T follicular helper cell (primary cell): ENCODE results near the gene ZNF48.
A peak's percentile ranks its signal among the peaks of the same experiment; 100 is the strongest.
"Not testable (repeated sequence)": the region's sequence is repeated elsewhere in the genome, so short reads cannot be mapped to it uniquely, and the experiment has no call there.

Source experiments
- DNase-seq: peaks from one replicate; pipeline ENCODE4 v3.0.0-alpha.2; 2020; ENCODE audit warnings: low read depth

The ZNF48 gene

DNA sequence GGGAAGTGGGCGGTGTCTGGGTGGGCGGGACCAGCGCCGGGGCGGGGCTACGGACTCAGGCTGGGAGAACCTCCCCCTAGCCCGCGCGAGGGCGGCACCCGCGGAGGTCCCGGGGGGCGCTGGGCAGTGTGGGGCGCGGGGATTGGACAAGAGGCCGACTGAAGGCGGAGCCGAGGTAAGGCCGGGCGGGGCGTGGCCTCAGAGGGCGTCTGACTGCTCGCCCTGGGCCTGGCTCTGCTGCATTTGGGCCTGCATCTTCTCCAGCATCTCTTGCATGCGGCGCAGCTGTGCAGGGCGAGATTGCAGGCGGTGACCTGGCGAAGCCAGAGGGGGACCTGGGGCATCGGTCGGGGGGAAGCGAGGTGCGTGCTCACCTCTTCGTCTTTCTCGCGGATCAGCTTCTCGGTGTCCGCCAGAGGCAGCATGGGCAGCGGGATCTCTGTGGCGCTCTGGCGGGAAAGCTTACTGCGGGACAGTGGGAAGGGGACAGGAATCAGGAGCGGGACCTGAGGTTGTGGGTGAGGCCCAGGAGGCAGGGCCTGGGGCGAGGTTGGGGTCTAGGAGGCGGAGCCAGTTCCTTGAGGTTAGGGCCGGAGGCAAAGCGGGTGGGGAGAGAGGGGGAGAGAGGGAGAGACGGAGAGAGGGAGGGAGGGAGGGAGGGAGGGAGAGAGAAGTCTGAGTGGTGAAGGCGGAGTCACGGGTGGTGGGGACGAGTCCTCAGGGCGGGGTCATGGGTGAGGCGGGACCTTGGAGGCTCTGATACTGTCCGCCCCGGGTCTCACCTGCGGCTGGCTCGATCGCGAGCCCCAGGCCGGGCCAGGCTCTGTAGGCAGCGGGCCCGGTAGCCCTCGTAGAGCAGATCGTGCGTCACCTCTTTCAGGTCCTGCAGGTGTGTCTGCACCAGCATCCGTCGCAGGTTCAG lies 16.7 kb upstream of the ZNF48 start:
- peak; percentile 99 for DNase-seq

DNA sequence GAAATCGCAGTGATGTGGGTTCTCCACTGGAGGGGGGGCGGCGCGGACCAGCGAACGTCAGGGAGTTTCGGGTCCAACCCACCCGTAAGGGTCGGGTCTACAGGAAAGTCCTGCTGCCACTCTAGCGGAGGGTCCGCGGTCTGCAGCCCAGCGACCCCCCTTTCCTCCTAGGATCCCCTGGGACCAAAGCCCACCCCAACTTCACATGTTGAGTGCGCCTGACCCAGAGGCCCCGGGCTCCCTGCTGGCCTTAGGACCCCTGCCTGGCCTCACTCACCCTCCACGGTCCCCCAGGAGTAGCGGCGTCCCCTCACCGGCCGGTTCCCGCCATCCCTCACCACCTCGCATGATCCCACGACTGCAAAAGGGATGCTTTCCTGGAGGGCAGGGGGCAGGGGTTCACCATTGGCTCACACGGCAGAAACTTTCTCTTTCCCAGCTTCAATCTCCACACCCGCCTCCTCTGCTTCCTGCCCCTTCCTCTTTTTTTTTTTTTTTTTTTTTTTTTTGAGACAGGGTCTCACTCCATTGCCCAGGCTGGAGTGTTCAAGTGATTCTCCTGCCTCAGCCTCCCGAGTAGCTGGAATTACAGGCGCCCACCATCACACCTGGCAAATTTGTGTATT lies 15.9 kb upstream of the ZNF48 start:
- DNase-seq, result no peak

DNA sequence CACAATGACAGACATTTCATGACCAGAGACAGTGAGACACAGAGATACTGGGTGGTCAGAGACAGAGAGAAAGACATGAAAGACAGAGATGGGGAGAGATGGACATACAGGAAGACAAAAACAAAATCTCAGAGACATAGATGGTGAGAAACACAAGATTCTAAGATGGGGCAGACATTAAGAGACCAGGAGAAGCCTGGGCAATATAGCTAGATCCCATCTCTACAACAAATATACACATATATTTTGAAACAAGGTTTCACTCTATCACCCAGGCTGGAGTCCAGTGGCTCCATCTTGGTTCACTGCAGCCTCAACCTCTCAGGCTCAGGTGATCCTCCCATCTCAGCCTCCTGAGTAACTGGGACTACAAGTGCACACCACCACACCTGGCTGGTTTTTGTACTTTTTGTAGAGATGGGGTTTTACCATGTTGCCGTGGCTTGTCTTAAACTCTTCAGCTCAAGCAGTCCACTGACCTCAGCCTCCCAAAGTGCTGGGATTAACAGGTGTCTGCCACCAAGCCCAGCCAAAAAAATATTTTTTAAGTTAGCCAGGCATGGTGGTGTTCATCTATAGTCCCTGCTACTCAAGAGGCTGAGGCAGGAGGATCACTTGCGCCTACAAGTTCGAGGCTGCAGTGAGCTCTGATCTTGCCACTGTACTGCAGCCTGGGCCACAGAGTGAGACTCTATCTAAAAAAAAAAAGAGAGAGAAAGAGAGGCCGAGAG lies 15.0 kb upstream of the ZNF48 start:
- no peak for DNase-seq

DNA sequence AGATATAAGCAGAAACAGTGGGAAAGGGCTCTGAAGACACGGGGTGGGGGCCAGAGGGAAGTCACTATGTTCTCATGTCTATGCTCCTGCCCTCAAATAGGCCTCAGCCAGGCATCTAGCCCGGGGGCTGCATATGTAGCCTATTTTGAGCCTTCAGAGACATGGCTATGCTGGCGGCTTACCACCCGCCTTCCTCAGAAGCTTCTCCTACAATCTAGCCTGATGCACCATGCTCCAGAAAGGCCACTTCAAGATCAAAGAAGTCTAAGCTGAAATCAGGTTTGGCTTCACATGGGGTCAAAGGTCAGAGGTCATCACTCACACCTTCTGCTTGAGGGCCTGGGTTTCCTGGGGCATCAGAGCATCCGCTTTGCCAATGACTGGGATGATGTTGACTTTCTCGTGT lies 14.4 kb upstream of the ZNF48 start:
- no peak for DNase-seq

DNA sequence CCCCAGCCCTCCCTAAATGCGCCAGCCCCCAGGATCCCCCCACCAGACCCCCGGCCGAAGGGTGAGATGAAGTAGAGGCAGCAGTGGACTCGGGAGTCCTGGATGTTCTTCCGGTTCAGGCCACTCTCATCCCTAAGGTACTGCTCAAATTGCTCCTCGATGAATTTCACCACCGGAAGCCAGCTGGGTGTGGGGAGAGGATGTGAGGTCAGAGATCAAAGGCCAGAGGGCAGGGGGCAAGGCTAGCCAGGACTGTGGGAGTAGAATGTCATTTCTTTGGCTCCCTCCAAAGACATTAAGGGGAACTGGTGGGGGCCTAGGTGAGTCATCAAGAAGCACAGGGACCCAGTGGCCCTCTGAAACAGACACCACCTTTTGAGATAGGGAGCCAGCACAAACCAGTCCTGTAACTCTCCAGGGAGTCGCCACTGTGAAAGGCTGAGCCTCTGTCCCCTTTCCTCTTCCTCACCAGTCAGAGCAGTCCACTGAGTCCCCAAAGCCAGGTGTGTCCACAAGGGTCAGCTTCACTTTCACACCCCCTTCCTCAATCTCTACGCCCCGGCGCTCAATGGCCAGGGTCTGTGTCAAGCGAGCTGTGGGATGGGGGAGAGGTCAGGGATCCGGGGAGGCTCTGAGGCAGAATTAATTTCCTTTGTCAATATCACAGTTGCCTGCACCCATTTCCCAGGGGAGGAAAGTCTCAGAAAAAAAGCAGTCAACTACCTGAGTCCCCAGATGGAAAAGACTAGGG lies 13.8 kb upstream of the ZNF48 start:
- no peak for DNase-seq

DNA sequence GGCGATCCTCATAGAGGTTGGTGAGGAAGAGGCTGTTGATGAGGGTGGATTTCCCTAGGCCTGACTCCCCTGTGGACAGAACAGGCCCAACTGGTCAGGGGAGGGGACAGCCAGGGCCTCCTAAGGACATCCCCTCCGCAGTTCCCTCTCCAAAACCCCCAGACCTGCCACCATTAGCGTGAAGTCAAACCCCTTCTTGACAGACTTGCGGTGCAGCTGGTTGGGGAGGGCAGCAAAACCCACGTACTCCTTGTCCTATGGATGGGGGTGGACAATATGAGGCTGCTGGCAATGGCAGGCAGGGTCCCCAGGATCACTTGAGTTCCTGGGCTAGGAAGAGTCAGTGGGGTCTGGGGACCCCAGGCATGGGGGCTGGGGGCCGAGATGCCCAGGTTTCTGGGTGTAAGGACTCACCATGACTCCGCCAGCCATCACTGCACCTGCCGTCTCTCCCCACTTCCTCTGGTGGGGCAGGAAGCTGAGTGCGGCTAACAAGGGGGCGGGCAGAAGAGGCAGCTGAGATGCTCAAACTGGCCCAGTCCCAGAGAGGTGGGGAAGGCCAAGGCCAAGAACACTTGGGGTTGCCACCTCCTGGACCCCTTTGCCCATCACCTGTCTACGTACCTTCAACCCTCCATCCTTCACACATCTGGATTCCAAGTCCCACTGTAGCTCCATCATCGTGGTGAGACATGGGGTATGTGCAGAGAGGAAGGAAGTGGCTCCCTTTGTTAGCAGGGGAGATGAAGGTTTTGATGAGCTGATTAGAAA lies 12.9 kb upstream of the ZNF48 start, which contains the start of gene SEPTIN1:
SEPTIN1 (minus strand) TSS at position 451 of the 771 bp plus-strand sequence; CDS start at position 432, 19 bp downstream.
- peak; percentile 61 for DNase-seq

DNA sequence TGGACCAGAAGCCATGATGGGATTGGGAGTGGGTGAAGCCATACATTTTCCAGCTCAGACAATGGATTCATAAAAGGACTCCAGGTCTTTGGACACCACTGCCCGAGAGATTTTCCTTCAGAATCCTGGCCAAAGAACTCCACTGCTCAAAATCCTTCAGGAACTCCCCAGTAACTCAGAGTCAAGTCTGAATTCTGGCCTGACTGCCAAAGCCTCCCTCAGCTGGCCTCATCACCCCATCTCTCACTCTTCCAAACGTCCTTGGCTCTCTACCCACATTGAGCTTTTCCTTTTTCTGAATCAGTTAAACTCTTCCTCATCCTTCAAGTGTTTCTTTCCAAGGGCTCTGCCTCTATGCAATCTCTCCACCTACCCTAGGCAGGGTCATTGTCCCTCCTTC lies 11.7 kb upstream of the ZNF48 start:
- no peak for DNase-seq

DNA sequence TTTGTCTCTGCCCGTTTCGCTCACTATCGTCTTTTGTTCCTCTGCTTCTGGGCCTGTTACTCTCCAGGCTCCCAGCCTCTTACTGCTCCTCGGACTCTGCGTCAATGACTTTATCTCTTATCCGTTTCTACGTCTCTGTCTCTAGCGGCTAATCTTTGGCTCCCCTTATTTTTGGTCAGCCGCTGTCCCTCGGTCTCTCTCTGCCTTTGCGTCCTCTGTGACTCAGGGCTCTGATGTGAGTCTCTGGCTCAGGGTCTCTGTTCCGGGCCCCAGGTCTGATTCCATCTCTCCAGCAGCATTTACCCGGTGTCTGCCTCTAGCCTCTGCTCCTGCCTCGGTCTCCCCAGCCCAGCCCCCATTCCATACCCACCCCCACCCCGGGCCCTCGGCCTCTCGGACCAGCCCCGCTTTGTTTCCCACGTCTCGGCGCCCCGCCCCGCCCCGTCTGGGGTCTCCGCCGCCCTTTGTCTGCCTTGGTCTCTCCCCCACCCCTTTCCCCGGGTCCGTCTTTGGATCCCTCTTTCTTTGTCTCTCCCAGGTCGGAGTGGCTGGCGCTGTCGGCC lies 547 bp upstream of the ZNF48 start:
- DNase-seq, result no peak

DNA sequence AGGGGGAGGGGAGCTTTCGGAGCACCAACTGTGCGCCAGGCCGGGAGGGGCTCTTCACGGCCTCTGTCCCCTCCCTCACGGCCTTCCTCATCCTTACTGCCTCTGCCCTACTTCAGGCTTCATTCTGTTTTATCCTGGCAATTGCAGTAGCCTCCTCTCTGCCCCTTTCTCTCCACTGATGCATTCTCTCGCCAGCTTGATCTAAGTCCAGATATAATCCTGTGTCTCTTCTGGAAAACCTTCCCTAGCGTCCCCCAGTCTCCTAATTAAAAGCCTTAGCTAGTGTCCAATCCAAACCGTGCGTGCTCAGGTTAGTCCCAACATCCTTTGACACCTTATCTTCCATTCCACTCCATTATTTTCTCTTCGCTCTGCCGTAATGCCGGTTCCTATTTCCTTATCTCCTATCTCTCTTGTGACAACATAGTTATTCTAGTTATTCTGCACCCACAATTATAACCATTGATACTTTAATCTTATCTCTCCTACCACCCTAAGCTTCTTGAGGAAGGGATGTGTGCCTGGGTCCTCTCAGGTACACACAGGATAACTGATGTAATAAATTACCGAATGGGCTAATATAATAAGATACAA lies 869 bp downstream of the ZNF48 start:
- DNase-seq, result no peak

DNA sequence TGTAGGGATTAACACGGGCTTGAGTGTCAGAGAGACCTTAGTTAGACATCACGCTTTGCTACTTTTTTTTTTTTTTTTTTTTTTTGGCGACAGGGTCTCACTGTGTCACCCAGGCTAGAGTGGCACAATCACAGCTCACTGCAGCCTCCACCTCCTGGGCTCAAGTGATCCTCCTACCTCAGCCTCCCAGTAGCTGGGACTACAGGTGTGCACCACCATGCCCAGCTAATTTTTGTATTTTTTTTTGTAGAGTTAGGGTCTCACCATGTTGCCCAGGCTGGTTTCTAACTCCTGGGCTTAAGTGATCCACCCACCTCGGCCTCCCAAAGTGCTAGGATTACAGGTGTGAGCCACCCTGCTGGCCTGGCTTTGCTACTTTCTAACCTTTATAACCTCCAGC lies 1.4 kb downstream of the ZNF48 start:
- DNase-seq, result not testable (repeated sequence)

DNA sequence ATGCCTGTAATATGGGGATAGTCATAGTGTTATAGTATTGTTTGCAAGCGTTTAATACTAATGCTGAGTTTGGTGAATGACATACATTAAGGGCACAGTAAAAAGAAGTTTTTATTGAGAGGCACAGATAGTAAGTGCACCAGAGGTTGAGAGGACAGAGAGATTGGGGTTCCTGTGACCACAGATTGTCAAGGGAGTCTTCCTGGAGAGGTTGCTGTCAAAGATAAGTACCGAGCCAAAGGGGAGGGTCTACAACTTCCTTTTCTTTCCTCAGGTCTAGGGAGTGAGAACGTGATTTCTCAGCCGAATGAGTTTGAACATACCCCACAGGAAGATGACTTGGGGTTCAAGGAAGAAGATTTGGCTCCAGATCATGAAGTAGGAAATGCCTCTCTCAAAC lies 1.8 kb downstream of the ZNF48 start:
- no peak for DNase-seq

DNA sequence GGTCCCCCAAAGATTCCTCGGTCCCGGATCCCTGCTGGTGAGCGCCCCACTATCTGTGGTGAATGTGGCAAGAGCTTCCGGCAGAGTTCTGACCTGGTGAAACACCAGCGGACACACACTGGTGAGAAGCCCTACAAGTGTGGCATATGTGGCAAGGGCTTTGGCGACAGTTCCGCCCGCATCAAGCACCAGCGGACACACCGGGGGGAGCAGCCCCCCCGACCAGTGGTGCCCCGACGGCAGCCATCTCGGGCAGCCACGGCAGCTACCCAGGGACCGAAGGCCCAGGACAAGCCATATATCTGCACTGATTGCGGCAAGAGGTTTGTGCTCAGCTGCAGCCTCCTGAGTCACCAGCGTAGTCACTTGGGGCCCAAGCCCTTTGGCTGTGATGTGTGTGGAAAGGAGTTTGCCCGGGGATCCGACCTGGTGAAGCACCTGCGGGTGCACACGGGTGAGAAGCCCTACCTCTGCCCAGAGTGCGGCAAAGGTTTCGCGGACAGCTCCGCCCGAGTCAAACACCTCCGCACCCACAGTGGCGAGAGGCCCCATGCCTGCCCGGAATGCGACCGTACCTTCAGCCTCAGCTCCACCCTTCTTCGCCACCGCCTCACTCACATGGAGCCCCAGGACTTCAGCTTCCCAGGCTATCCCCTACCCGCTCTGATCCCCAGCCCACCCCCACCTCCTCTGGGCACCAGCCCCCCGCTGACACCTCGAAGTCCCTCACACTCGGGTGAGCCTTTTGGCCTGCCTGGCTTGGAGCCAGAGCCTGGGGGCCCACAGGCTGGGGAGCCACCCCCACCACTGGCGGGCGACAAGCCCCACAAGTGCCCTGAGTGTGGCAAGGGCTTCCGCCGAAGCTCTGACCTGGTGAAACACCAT lies 2.8 kb downstream of the ZNF48 start:
- DNase-seq, result no peak

DNA sequence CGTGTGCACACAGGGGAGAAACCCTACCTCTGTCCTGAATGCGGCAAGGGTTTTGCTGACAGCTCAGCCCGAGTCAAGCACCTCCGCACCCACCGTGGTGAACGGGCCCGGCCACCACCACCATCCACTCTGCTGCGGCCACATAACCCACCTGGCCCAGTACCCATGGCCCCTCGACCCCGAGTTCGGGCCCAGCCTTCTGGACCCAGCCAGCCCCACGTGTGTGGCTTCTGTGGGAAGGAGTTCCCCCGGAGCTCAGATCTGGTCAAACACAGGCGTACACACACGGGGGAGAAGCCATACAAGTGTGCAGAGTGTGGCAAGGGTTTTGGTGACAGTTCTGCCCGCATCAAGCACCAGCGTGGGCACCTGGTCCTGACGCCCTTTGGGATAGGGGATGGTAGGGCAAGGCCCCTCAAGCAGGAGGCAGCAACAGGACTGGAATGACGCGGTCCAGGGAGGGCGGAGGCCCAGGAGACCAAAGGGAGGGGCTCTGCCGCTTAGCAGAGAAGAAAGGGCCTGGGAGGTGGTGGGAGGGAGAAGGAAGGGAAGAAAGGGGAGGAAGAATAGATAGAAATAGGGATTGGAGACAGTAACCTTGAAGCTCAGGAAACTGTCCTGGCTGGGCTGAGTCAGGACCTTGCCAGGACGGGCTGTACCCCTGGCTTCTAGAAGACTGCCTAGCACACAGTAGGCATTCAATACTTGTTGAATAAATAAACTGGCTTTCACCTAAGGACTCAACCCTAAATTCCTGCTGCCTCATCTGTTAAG lies 3.6 kb downstream of the ZNF48 start:
- DNase-seq, result no peak

DNA sequence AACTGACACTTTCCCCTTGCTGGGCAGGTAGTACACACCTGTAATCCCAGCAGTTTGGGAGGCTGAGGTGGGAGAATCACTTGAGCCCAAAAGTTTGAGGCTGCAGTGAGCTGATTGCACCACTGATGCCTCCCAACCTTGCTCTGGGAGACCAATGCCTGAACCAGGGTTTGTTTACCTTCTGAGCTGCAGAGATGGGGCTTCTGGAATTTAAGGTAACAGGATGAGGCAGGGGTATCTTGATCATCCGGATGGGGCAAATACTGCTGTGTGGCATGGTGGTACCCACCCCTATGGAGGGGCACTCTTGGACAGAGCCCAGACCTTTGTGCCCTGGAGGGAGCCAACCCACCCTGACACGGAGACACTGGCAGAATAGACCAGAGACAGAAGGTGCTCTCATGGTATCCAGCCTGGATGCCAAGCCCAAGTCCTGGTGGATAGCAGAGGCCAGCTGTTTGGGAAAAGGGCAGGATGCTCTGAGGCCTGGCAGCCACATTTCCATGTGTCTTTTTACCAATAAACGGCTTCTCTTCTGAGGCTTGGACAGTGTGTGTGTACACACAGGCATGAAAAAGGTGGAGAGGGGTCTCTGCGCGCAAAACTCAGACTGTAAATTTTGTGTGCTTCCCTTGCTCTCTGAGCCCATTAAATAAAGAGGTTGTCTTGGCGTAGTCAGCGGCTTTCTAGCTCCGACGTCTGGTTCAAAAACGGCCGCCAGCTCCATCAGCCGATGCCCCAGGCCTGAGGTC lies 4.4 kb downstream of the ZNF48 start:
- no peak for DNase-seq

DNA sequence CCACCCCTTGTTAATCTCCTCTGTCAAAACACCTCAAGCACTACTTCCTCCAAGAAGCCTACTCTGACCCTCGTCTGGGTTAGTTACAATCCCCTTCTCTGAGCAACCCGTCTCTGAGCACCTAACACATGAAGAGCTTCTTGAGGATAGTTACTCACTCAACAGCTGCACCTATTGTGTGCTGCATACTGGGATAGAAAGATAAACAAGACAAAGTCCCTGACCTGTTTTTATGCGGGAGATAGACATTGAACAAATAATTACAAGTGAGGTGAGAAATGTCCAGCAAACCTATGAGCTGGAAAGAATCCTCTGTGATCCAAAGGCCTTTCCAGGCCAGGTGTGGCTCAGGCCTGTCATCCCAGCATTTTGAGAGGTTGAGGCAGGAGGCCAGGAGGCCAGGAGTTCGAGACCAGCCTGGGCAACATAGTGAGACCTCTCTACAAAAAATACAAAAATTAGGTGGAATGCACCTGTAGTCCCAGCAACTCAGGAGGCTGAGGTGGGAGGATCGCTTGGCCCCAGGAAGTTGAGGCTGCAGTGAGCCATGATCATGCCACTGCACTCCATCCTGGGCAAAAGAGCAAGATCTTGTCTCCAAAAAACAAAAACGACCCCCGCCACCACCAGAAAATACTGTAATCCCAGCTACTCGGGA lies 6.7 kb downstream of the ZNF48 start:
- DNase-seq, result no peak

DNA sequence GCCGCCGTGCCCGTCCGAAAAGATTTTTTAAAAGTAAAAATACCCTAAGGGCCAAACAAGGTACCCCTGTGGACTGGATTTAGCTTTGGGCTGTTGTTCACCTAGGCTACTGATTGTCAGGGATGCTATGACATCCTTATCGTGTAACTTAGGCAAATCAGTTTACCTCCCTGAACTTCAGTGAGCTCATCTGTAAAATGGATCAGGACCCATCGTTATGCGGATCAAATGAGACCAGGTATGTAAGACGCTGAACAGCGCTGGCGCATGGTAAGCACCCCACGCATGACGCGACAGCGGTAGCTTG lies 11.5 kb downstream of the ZNF48 start:
- DNase-seq, result no peak

DNA sequence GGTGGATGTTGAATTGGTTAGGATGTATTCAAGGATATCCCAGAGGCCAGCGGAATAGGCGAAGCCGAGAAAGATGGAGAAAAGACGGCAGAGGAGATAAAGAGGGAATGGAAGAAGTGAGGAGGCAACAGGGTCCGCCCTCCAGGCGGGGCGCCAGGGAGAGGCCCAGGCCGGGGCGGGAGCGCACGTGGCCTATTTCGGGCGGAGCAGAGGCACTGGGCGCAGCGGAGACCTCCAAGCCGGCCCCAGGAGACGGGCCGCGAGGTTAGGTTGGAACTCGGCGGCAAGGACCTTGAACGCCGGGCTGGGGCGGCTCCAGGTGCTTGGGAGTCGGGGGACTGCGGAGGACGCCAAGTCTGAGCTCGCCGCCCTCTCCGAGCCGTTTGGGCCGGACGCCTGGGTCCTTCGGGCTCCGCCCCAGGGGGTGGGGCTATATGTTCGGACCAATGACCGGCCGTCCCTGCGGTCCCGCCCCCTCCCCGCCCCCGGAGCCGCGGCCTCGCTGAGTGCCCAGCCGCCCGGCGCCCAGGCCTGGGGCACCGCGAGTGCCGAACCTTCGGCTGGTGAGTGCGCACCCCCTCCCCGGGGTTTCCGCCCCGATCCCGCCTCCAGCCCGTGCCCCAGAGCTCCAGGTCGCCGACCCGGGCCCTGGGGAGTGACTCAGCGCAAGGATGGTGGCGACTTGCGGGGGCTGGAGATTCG lies 12.0 kb downstream of the ZNF48 start, which contains the start of gene ZNF771:
ZNF771 (plus strand) TSS at position 505 of the 702 bp plus-strand sequence. CDS start 448 bp downstream, outside the sequence.
- DNase-seq, result peak; percentile 73
